ENCODE data around the gene ADGRL2.

Gene ADGRL2

GRCh38 chr1:81812712-81813111, 12.0 kb downstream of the ADGRL2 start:
- H3K27ac ChIP-seq (ENCODE audit: low read depth, low read length), result no peak overlapping the region
- no peaks in the 10 kb centered on the region for H3K4me1 ChIP-seq (ENCODE audit: control insufficient read depth, insufficient read depth, low read length)
- H3K36me3 ChIP-seq (ENCODE audit: control insufficient read depth, insufficient read depth, low read length), result no peaks in the 10 kb centered on the region
- no peak overlapping the region for H3K4me3 ChIP-seq (ENCODE audit: low read length)
- H3K27me3 ChIP-seq (ENCODE audit: control insufficient read depth, insufficient read depth, low read length), result no peaks in the 10 kb centered on the region
- H3K9ac ChIP-seq (ENCODE audit: low read length), result no peak overlapping the region

- Histone ChIP-seq H3K4me1 (ENCODE audit: control insufficient read depth, insufficient read depth, low read length) (no peaks in the 10 kb centered on the region), H3K27ac (ENCODE audit: low read depth, low read length) (no peak overlapping the region), H3K36me3 (ENCODE audit: control insufficient read depth, insufficient read depth, low read length) (no peaks in the 10 kb centered on the region), H3K27me3 (ENCODE audit: control insufficient read depth, insufficient read depth, low read length) (no peaks in the 10 kb centered on the region), H3K9ac (ENCODE audit: low read length) (no peak overlapping the region), H3K4me3 (ENCODE audit: low read length) (no peak overlapping the region)
These were observed 13.0 kb downstream of the ADGRL2 start for GRCh38 chr1:81813691-81814090.

- no peak overlapping the region for H3K9ac ChIP-seq (ENCODE audit: low read length)
- H3K27ac ChIP-seq (ENCODE audit: low read depth, low read length), result no peak overlapping the region
- H3K4me1 ChIP-seq (ENCODE audit: control insufficient read depth, insufficient read depth, low read length), result no peaks in the 10 kb centered on the region
- H3K4me3 ChIP-seq (ENCODE audit: low read length), result no peak overlapping the region
- H3K36me3 ChIP-seq (ENCODE audit: control insufficient read depth, insufficient read depth, low read length), result no peaks in the 10 kb centered on the region
- H3K27me3 ChIP-seq (ENCODE audit: control insufficient read depth, insufficient read depth, low read length), result no peaks in the 10 kb centered on the region
These were observed 18.9 kb downstream of the ADGRL2 start for GRCh38 chr1:81819613-81820012.

- no peaks in the 10 kb centered on the region for H3K36me3 ChIP-seq (ENCODE audit: control insufficient read depth, insufficient read depth, low read length)
- no peak overlapping the region for H3K4me3 ChIP-seq (ENCODE audit: low read length)
- H3K4me1 ChIP-seq (ENCODE audit: control insufficient read depth, insufficient read depth, low read length), result no peaks in the 10 kb centered on the region
- H3K27ac ChIP-seq (ENCODE audit: low read depth, low read length), result no peak overlapping the region
- H3K9ac ChIP-seq (ENCODE audit: low read length), result no peak overlapping the region
- no peaks in the 10 kb centered on the region for H3K27me3 ChIP-seq (ENCODE audit: control insufficient read depth, insufficient read depth, low read length)
These were observed 20.0 kb downstream of the ADGRL2 start for GRCh38 chr1:81820765-81821164.

- Histone ChIP-seq H3K9ac (ENCODE audit: low read length) (no peak overlapping the region), H3K4me1 (ENCODE audit: control insufficient read depth, insufficient read depth, low read length) (no peaks in the 10 kb centered on the region), H3K4me3 (ENCODE audit: low read length) (no peak overlapping the region), H3K27me3 (ENCODE audit: control insufficient read depth, insufficient read depth, low read length) (no peaks in the 10 kb centered on the region), H3K36me3 (ENCODE audit: control insufficient read depth, insufficient read depth, low read length) (no peaks in the 10 kb centered on the region), H3K27ac (ENCODE audit: low read depth, low read length) (no peak overlapping the region)
These were observed 22.3 kb downstream of the ADGRL2 start for GRCh38 chr1:81823082-81823481.

- no peak overlapping the region for H3K9ac ChIP-seq (ENCODE audit: low read length)
- no peak overlapping the region for H3K27ac ChIP-seq (ENCODE audit: low read depth, low read length)
- no peaks in the 10 kb centered on the region for H3K4me1 ChIP-seq (ENCODE audit: control insufficient read depth, insufficient read depth, low read length)
- H3K4me3 ChIP-seq (ENCODE audit: low read length), result no peak overlapping the region
- H3K36me3 ChIP-seq (ENCODE audit: control insufficient read depth, insufficient read depth, low read length), result no peaks in the 10 kb centered on the region
- no peaks in the 10 kb centered on the region for H3K27me3 ChIP-seq (ENCODE audit: control insufficient read depth, insufficient read depth, low read length)
These were observed 24.0 kb downstream of the ADGRL2 start for GRCh38 chr1:81824759-81825158.

- no peak overlapping the region for H3K27ac ChIP-seq (ENCODE audit: low read depth, low read length)
- no peaks in the 10 kb centered on the region for H3K36me3 ChIP-seq (ENCODE audit: control insufficient read depth, insufficient read depth, low read length)
- H3K9ac ChIP-seq (ENCODE audit: low read length), result no peak overlapping the region
- H3K27me3 ChIP-seq (ENCODE audit: control insufficient read depth, insufficient read depth, low read length), result no peaks in the 10 kb centered on the region
- H3K4me1 ChIP-seq (ENCODE audit: control insufficient read depth, insufficient read depth, low read length), result peaks cover 4% of the 10 kb centered on the region
- H3K4me3 ChIP-seq (ENCODE audit: low read length), result no peak overlapping the region
These were observed 27.2 kb downstream of the ADGRL2 start for GRCh38 chr1:81827942-81828341.

GRCh38 chr1:81832573-81832972, 31.8 kb downstream of the ADGRL2 start:
- Histone ChIP-seq H3K27me3 (ENCODE audit: control insufficient read depth, insufficient read depth, low read length) (no peaks in the 10 kb centered on the region), H3K27ac (ENCODE audit: low read depth, low read length) (no peak overlapping the region), H3K4me1 (ENCODE audit: control insufficient read depth, insufficient read depth, low read length) (peaks cover 9% of the 10 kb centered on the region), H3K9ac (ENCODE audit: low read length) (no peak overlapping the region), H3K36me3 (ENCODE audit: control insufficient read depth, insufficient read depth, low read length) (no peaks in the 10 kb centered on the region), H3K4me3 (ENCODE audit: low read length) (no peak overlapping the region)

GRCh38 chr1:81833722-81834121, 33.0 kb downstream of the ADGRL2 start:
- no peak overlapping the region for H3K27ac ChIP-seq (ENCODE audit: low read depth, low read length)
- no peak overlapping the region for H3K4me3 ChIP-seq (ENCODE audit: low read length)
- peaks cover 9% of the 10 kb centered on the region for H3K4me1 ChIP-seq (ENCODE audit: control insufficient read depth, insufficient read depth, low read length)
- H3K9ac ChIP-seq (ENCODE audit: low read length), result no peak overlapping the region
- no peaks in the 10 kb centered on the region for H3K27me3 ChIP-seq (ENCODE audit: control insufficient read depth, insufficient read depth, low read length)
- H3K36me3 ChIP-seq (ENCODE audit: control insufficient read depth, insufficient read depth, low read length), result no peaks in the 10 kb centered on the region

- no peak overlapping the region for H3K4me3 ChIP-seq (ENCODE audit: low read length)
- H3K27ac ChIP-seq (ENCODE audit: low read depth, low read length), result no peak overlapping the region
- H3K4me1 ChIP-seq (ENCODE audit: control insufficient read depth, insufficient read depth, low read length), result peaks cover 9% of the 10 kb centered on the region
These were observed 33.5 kb downstream of the ADGRL2 start for GRCh38 chr1:81834268-81834667.

GRCh38 chr1:81834921-81835698, 34.4 kb downstream of the ADGRL2 start:
- Histone ChIP-seq H3K27ac (ENCODE audit: low read depth, low read length) (no peak overlapping the region), H3K4me1 (ENCODE audit: control insufficient read depth, insufficient read depth, low read length) (peaks cover 9% of the 10 kb centered on the region), H3K4me3 (ENCODE audit: low read length) (no peak overlapping the region), H3K27me3 (ENCODE audit: control insufficient read depth, insufficient read depth, low read length) (no peaks in the 10 kb centered on the region), H3K9ac (ENCODE audit: low read length) (no peak overlapping the region), H3K36me3 (ENCODE audit: control insufficient read depth, insufficient read depth, low read length) (no peaks in the 10 kb centered on the region)

More at GRCh38 chr1:81834268-81834667, 33.5 kb downstream of the ADGRL2 start:
- H3K27me3 ChIP-seq (ENCODE audit: control insufficient read depth, insufficient read depth, low read length), result no peaks in the 10 kb centered on the region
- no peak overlapping the region for H3K9ac ChIP-seq (ENCODE audit: low read length)
- no peaks in the 10 kb centered on the region for H3K36me3 ChIP-seq (ENCODE audit: control insufficient read depth, insufficient read depth, low read length)

- no peak overlapping the region for H3K27ac ChIP-seq (ENCODE audit: low read depth, low read length)
- no peaks in the 10 kb centered on the region for H3K36me3 ChIP-seq (ENCODE audit: control insufficient read depth, insufficient read depth, low read length)
- H3K9ac ChIP-seq (ENCODE audit: low read length), result no peak overlapping the region
- peaks cover 9% of the 10 kb centered on the region for H3K4me1 ChIP-seq (ENCODE audit: control insufficient read depth, insufficient read depth, low read length)
- H3K4me3 ChIP-seq (ENCODE audit: low read length), result no peak overlapping the region
- no peaks in the 10 kb centered on the region for H3K27me3 ChIP-seq (ENCODE audit: control insufficient read depth, insufficient read depth, low read length)
These were observed 35.4 kb downstream of the ADGRL2 start for GRCh38 chr1:81836007-81836626.

All from rectal smooth muscle tissue (tissue), 1 donor.